ENCODE results near the gene UVSSA.
A peak's percentile ranks its signal among the peaks of the same experiment; 100 is the strongest.

UVSSA gene

GRCh38 chr4:1401409-1402020 is 54.5 kb downstream of the UVSSA start:
- H3K4me3 ChIP-seq (ENCODE audit: low read depth, low read length) = no peak overlapping the region
- peak; percentile 18 for DNase-seq
- no peaks in the 10 kb centered on the region for H3K36me3 ChIP-seq
- H3K9me3 ChIP-seq (ENCODE audit: severe bottlenecking) = peaks cover 16% of the 10 kb centered on the region
- TF ChIP-seq, protein P1, sequence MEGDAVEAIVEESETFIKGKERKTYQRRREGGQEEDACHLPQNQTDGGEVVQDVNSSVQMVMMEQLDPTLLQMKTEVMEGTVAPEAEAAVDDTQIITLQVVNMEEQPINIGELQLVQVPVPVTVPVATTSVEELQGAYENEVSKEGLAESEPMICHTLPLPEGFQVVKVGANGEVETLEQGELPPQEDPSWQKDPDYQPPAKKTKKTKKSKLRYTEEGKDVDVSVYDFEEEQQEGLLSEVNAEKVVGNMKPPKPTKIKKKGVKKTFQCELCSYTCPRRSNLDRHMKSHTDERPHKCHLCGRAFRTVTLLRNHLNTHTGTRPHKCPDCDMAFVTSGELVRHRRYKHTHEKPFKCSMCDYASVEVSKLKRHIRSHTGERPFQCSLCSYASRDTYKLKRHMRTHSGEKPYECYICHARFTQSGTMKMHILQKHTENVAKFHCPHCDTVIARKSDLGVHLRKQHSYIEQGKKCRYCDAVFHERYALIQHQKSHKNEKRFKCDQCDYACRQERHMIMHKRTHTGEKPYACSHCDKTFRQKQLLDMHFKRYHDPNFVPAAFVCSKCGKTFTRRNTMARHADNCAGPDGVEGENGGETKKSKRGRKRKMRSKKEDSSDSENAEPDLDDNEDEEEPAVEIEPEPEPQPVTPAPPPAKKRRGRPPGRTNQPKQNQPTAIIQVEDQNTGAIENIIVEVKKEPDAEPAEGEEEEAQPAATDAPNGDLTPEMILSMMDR (IDR thresholded peaks at IDR 0.05; ENCODE audit: low read depth, low read length) = no peak
- H3K27ac ChIP-seq = no peak overlapping the region
- peaks cover 73% of the 10 kb centered on the region for H3K27me3 ChIP-seq (ENCODE audit: insufficient read depth, low read depth, severe bottlenecking)

- peaks cover 79% of the 10 kb centered on the region for H3K27me3 ChIP-seq (ENCODE audit: insufficient read depth, low read depth, severe bottlenecking)
Observed at GRCh38 chr4:1402021-1402515, 55.1 kb downstream of the UVSSA start.

GRCh38 chr4:1402516-1403091 is 55.6 kb downstream of the UVSSA start:
- TF ChIP-seq, protein P1 (IDR thresholded peaks at IDR 0.05; ENCODE audit: low read depth, low read length) = no peak
- Histone ChIP-seq H3K9me3 (ENCODE audit: severe bottlenecking) (peaks cover 9% of the 10 kb centered on the region), H3K27ac (no peak overlapping the region), H3K27me3 (ENCODE audit: insufficient read depth, low read depth, severe bottlenecking) (peaks cover 84% of the 10 kb centered on the region), H3K36me3 (no peaks in the 10 kb centered on the region), H3K4me3 (ENCODE audit: low read depth, low read length) (no peak overlapping the region)
- peak; percentile 12 for DNase-seq

More at GRCh38 chr4:1402021-1402515, 55.1 kb downstream of the UVSSA start:
- Histone ChIP-seq H3K4me3 (ENCODE audit: low read depth, low read length) (no peak overlapping the region), H3K9me3 (ENCODE audit: severe bottlenecking) (peaks cover 11% of the 10 kb centered on the region), H3K27ac (no peak overlapping the region), H3K36me3 (no peaks in the 10 kb centered on the region)
- peak; percentile 11 for DNase-seq
- TF ChIP-seq, protein P1 (IDR thresholded peaks at IDR 0.05; ENCODE audit: low read depth, low read length) = no peak

DNA sequence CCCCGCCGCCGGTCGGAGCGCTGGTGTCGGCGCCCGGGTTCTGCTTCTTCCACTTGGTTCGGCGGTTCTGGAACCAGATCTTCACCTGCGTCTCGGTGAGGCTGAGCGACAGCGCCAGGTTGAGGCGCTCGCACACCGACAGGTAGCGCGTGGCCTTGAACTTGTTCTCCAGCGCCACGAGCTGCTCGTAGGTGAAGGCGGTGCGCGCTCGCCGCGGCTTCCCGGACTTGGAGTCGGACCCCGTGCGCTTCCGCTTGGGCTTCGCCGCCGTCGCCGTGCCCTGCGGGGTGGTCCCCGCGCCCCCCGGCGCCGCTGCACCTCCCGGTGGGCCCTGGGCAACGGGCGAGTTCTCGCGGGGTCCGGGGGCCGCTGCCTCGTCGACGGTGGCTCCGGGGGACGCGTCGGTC is 56.2 kb downstream of the UVSSA start:
- peaks cover 88% of the 10 kb centered on the region for H3K27me3 ChIP-seq (ENCODE audit: insufficient read depth, low read depth, severe bottlenecking)
- no peak overlapping the region for H3K4me3 ChIP-seq (ENCODE audit: low read depth, low read length)
- H3K27ac ChIP-seq = no peak overlapping the region
- peaks cover 9% of the 10 kb centered on the region for H3K9me3 ChIP-seq (ENCODE audit: severe bottlenecking)
- DNase-seq = peak; percentile 20
- TF ChIP-seq, protein P1 (IDR thresholded peaks at IDR 0.05; ENCODE audit: low read depth, low read length) = no peak
- H3K36me3 ChIP-seq = no peaks in the 10 kb centered on the region

DNA sequence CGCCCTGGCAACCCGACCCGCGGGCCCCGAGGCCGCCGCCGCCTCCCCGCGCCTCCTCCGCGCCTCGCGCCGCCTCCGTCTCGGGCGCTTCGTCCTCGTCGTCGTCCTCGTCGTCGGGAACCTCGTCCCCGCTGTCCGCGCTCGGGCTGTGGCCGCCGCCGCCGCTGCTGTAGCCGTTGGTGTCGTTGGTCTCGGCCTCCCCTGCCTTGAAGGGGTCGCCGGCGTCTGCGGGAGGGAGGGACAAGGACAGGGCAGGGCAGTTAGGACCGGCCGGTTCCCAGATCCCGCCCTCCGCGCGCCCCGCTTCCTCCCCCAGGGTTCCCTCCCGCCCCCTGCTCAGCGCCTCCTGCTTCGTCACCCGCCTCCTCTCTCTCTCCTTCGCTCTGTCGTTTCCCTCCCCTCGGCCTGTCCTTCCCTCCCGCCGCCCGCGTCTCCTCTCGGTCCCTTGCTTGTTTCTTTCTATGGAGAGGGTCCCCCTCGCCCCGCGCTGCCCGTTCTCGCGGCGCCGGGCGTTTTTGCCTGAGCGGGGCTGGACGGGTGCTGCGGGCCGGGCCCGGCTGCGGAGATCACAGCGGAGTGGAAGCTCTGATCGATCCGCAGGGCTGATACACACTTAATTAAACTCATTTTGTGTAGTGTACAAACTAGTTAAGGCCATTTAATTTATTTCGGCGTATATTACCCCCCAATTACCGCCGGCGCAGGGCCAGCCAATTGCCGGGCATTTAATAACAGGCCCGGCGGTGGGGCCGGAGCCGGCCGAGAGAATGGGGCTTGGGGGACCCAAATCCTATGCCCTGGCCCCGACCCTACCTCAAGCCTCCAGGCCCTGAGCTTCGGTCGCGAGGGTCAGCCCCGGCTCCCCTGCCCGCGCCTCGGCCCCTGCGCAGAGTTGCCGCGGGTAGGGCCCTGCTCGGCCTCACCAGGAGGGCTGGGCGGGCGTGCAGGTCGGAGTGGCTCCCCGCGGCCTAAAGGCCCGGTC is 56.9 kb downstream of the UVSSA start:
- Histone ChIP-seq H3K27me3 (ENCODE audit: insufficient read depth, low read depth, severe bottlenecking) (peaks cover 95% of the 10 kb centered on the region), H3K36me3 (no peaks in the 10 kb centered on the region), H3K9me3 (ENCODE audit: severe bottlenecking) (peaks cover 5% of the 10 kb centered on the region), H3K27ac (no peak overlapping the region), H3K4me3 (ENCODE audit: low read depth, low read length) (no peak overlapping the region)
- DNase-seq = peak; percentile 27
- TF ChIP-seq, protein P1 (IDR thresholded peaks at IDR 0.05; ENCODE audit: low read depth, low read length) = no peak
